HG03565 (cell line): ENCODE measurements around the gene GRP.

ENCODE experiments used
- ATAC-seq: cut with Tn5 transposase; IDR thresholded peaks from one replicate; pipeline ENCODE4 v1.9.1; 2021; ENCODE audit warnings: mild to moderate bottlenecking, moderate library complexity; ENCODE audit not compliant: unreplicated experiment

GRP gene

GRCh38 chr18:59219672-59220163 lies at the start of gene GRP:
Gene GRP, plus strand, starts transcription at chr18:59220158. Its CDS starts 108 bp downstream, at chr18:59220266.
- no peak for ATAC-seq

- ATAC-seq, result no peak
These were observed 47.2 kb upstream of the GRP start for GRCh38 chr18:59172664-59173249.

GRCh38 chr18:59177485-59177884 lies 42.5 kb upstream of the GRP start:
- no peak for ATAC-seq

GRCh38 chr18:59180150-59180845 lies 39.7 kb upstream of the GRP start:
- ATAC-seq, result no peak

GRCh38 chr18:59182673-59183072 lies 37.3 kb upstream of the GRP start:
- ATAC-seq, result no peak

- no peak for ATAC-seq
These were observed 30.9 kb upstream of the GRP start for GRCh38 chr18:59189008-59189407.

GRCh38 chr18:59189746-59190145 lies 30.2 kb upstream of the GRP start:
- ATAC-seq, result no peak

- ATAC-seq, result no peak
These were observed 23.7 kb upstream of the GRP start for GRCh38 chr18:59196161-59196725.

GRCh38 chr18:59197636-59198035 lies 22.3 kb upstream of the GRP start:
- ATAC-seq, result no peak

- ATAC-seq, result no peak
These were observed 21.7 kb upstream of the GRP start for GRCh38 chr18:59198215-59198614.

GRCh38 chr18:59200787-59201186 lies 19.2 kb upstream of the GRP start:
- no peak for ATAC-seq

- no peak for ATAC-seq
These were observed 17.6 kb upstream of the GRP start for GRCh38 chr18:59202258-59202820.

GRCh38 chr18:59207506-59207905 lies 12.5 kb upstream of the GRP start:
- ATAC-seq, result no peak

- ATAC-seq, result no peak
These were observed 11.3 kb upstream of the GRP start for GRCh38 chr18:59208602-59209125.

GRCh38 chr18:59210299-59210698 lies 9.7 kb upstream of the GRP start:
- no peak for ATAC-seq

- no peak for ATAC-seq
These were observed 8.3 kb upstream of the GRP start for GRCh38 chr18:59211629-59212028.

GRCh38 chr18:59218018-59218417 lies 1.9 kb upstream of the GRP start:
- ATAC-seq, result no peak

- no peak for ATAC-seq
These were observed 316 bp downstream of the GRP start for GRCh38 chr18:59220164-59220783.

GRCh38 chr18:59220784-59221765 lies 1.1 kb downstream of the GRP start:
- no peak for ATAC-seq

- ATAC-seq, result no peak
These were observed 2.4 kb downstream of the GRP start for GRCh38 chr18:59222341-59222740.
